ENCODE measurements around the gene PPP1R1B. TPM values are rescaled to one million over a fixed set of nuclear protein-coding genes. Genes with fewer than 3 reads are reported as not detected.

Gene PPP1R1B
- total and polyA plus RNA-seq, 2 donors (not counting 1 experiment from before 2014, with no cell fraction given), result not detected

GRCh38 chr17:39609416-39610025 lies 17.2 kb upstream of the PPP1R1B start:
- Mint-ChIP-seq H3K27ac (no peak overlapping the region), H3K9me3 (ENCODE audit: insufficient read depth) (no peaks in the 10 kb centered on the region), H3K27me3 (peaks cover 42% of the 10 kb centered on the region), H3K4me1 (peaks cover 21% of the 10 kb centered on the region), H3K4me3 (no peak overlapping the region)
- ChIA-PET POLR2A (no interaction called here), CTCF (interaction anchor here (4.8 kb wide), 1 partner anchor 13 kb away, joined by 30 read pairs; no protein-coding TSS in a partner anchor)
- Histone ChIP-seq H3K27ac (ENCODE audit: low read length in 2 of 2) (no peak overlapping the region), H4K20me1 (ENCODE audit: control insufficient read depth, insufficient read depth, low read length, poor library complexity, severe bottlenecking) (peaks cover 3% of the 10 kb centered on the region), H3K4me1 (ENCODE audit: control insufficient read depth in 2 of 2, insufficient read depth in 2 of 2, low read length in 2 of 2) (peaks cover 29 to 35% of the 10 kb centered on the region in 2 donors), H3K4me3 (ENCODE audit: control extremely low read depth in 1 of 5, extremely low read depth in 1 of 5, insufficient read depth in 1 of 5, low read depth in 2 of 5, low read length in 4 of 5) (no peak overlapping the region), H3K79me2 (ENCODE audit: control insufficient read depth, insufficient read depth, low read length) (no peaks in the 10 kb centered on the region), H3K9ac (ENCODE audit: low read length) (no peak overlapping the region), H2AFZ (ENCODE audit: insufficient read depth, low read depth, low read length, poor library complexity, severe bottlenecking) (no peak overlapping the region), H3K27me3 (replicated peaks in 1 of 4; ENCODE audit: control extremely low read depth in 1 of 4, control insufficient read depth in 3 of 4, insufficient read depth in 4 of 4, low read length in 3 of 4) (peaks cover 0 to 65% (median 38%) of the 10 kb centered on the region in 4 experiments), H3K36me3 (replicated peaks in 1 of 2; ENCODE audit: control extremely low read depth in 1 of 2, control insufficient read depth in 1 of 2, extremely low read depth in 1 of 2, insufficient read depth in 2 of 2, low read length in 1 of 2) (no peaks in the 10 kb centered on the region), H3K4me2 (replicated peaks; ENCODE audit: low read depth, low read length, poor library complexity, severe bottlenecking) (no peak overlapping the region), H3K9me3 (ENCODE audit: control extremely low read depth in 1 of 3, control insufficient read depth in 2 of 3, insufficient read depth in 1 of 3, low read length in 2 of 3) (peaks cover 0 to 34% (median 0%) of the 10 kb centered on the region in 3 donors)
- TF ChIP-seq CTCF (IDR thresholded peaks at IDR 0.05), result no peak
- TF ChIP-seq EZH2 (IDR thresholded peaks at IDR 0.05; ENCODE audit: borderline replicate concordance, insufficient read depth, low read depth, low read length, poor library complexity, severe bottlenecking), result no peak
- DNase-seq (no peak), ATAC-seq (ENCODE audit: low read depth) (no peak)
- intact Hi-C loops (cut with micrococcal nuclease), result no loop called here
- WGBS (ENCODE audit: insufficient coverage), result 100% methylated on average over 3 of the region's 4 CpGs

- CTCF ChIA-PET, result interaction anchor here (1.1 kb wide), 1 partner anchor 23 kb away, joined by 3 read pairs; no protein-coding TSS in a partner anchor
- WGBS (ENCODE audit: insufficient coverage), result 95% methylated on average over 6 of the region's 9 CpGs
- H3K4me3 ChIP-seq (ENCODE audit: control extremely low read depth in 1 of 5, extremely low read depth in 1 of 5, insufficient read depth in 1 of 5, low read depth in 2 of 5, low read length in 4 of 5), result no peak overlapping the region
- H3K9ac ChIP-seq (ENCODE audit: low read length), result no peak overlapping the region
- H4K20me1 ChIP-seq (ENCODE audit: control insufficient read depth, insufficient read depth, low read length, poor library complexity, severe bottlenecking), result no peaks in the 10 kb centered on the region
- Mint-ChIP-seq H3K27me3 (peaks cover 42% of the 10 kb centered on the region), H3K9me3 (ENCODE audit: insufficient read depth) (no peaks in the 10 kb centered on the region), H3K4me3 (no peak overlapping the region), H3K27ac (no peak overlapping the region), H3K4me1 (peaks cover 19% of the 10 kb centered on the region)
- H2AFZ ChIP-seq (ENCODE audit: insufficient read depth, low read depth, low read length, poor library complexity, severe bottlenecking), result no peak overlapping the region
- DNase-seq (no peak), ATAC-seq (ENCODE audit: low read depth) (no peak)
- POLR2A ChIA-PET, result no interaction called here
- no peaks in the 10 kb centered on the region for H3K79me2 ChIP-seq (ENCODE audit: control insufficient read depth, insufficient read depth, low read length)
- peaks cover 0 to 49% (median 27%) of the 10 kb centered on the region in 4 experiments for H3K27me3 ChIP-seq (replicated peaks in 1 of 4; ENCODE audit: control extremely low read depth in 1 of 4, control insufficient read depth in 3 of 4, insufficient read depth in 4 of 4, low read length in 3 of 4)
- H3K36me3 ChIP-seq (replicated peaks in 1 of 2; ENCODE audit: control extremely low read depth in 1 of 2, control insufficient read depth in 1 of 2, extremely low read depth in 1 of 2, insufficient read depth in 2 of 2, low read length in 1 of 2), result no peaks in the 10 kb centered on the region
- intact Hi-C loops (cut with micrococcal nuclease), result no loop called here
- H3K4me2 ChIP-seq (replicated peaks; ENCODE audit: low read depth, low read length, poor library complexity, severe bottlenecking), result no peak overlapping the region
- H3K27ac ChIP-seq (ENCODE audit: low read length in 2 of 2), result no peak overlapping the region
- peaks cover 0 to 21% (median 0%) of the 10 kb centered on the region in 3 donors for H3K9me3 ChIP-seq (ENCODE audit: control extremely low read depth in 1 of 3, control insufficient read depth in 2 of 3, insufficient read depth in 1 of 3, low read length in 2 of 3)
- TF ChIP-seq CTCF (IDR thresholded peaks at IDR 0.05) (no peak), EZH2 (IDR thresholded peaks at IDR 0.05; ENCODE audit: borderline replicate concordance, insufficient read depth, low read depth, low read length, poor library complexity, severe bottlenecking) (no peak)
- H3K4me1 ChIP-seq (ENCODE audit: control insufficient read depth in 2 of 2, insufficient read depth in 2 of 2, low read length in 2 of 2), result peaks cover 10 to 18% of the 10 kb centered on the region in 2 donors
Observed at GRCh38 chr17:39611401-39612112, 15.2 kb upstream of the PPP1R1B start.

All from B cell (primary cell).